Measurements from ENCODE around the gene MEIS1. TPM values are rescaled to one million over a fixed set of nuclear protein-coding genes. Genes with fewer than 3 reads are reported as not detected.

Gene MEIS1
- total RNA-seq, 2 experiments from 2014 or later: 5.4 to 7.3 TPM

- BruUV-seq (replicated peaks): no TSS peak
- intact Hi-C loops (cut with micrococcal nuclease; ENCODE audit: unreplicated experiment): no loop called here
- Histone ChIP-seq H3K9me2 (ENCODE audit: insufficient read depth, low read length) (no peaks in the 10 kb centered on the region), H3K4me2 (ENCODE audit: low read length) (no peak overlapping the region), H3K36me3 (ENCODE audit: insufficient read depth, low read length) (no peaks in the 10 kb centered on the region), H3K4me1 (ENCODE audit: insufficient read depth, low read length, poor library complexity, severe bottlenecking) (no peaks in the 10 kb centered on the region), H4K20me1 (ENCODE audit: insufficient read depth, low read length) (no peaks in the 10 kb centered on the region), H3K79me2 (ENCODE audit: insufficient read depth, low read depth, low read length) (no peaks in the 10 kb centered on the region), H2AFZ (ENCODE audit: low read length) (no peak overlapping the region), H3K9me3 (ENCODE audit: low read length) (no peaks in the 10 kb centered on the region), H3K27ac (ENCODE audit: low read depth, low read length, poor library complexity, severe bottlenecking) (no peak overlapping the region), H3K4me3 (ENCODE audit: low read depth, low read length, poor library complexity, severe bottlenecking) (no peak overlapping the region)
- ChIA-PET CTCF (ENCODE audit: unreplicated experiment) (no interaction called here), POLR2A (interaction anchor here (0.5 to 1.1 kb wide), 2 partner anchors 12 to 14 kb away, joined by 3 read pairs; no protein-coding TSS in a partner anchor)
- TF ChIP-seq CTCF (conservative IDR thresholded peaks at IDR 0.05; ENCODE audit: low read length) (no peak), EZH2phosphoT487 (IDR thresholded peaks at IDR 0.05; ENCODE audit: borderline replicate concordance, low read depth, low read length) (no peak)
- no peak for DNase-seq (ENCODE audit: low spot score)
Observed at GRCh38 chr2:66427300-66427699, 7.6 kb upstream of the MEIS1 start.

- Histone ChIP-seq H3K4me2 (ENCODE audit: low read length) (no peak overlapping the region), H2AFZ (ENCODE audit: low read length) (no peak overlapping the region), H3K9me3 (ENCODE audit: low read length) (no peaks in the 10 kb centered on the region), H4K20me1 (ENCODE audit: insufficient read depth, low read length) (no peaks in the 10 kb centered on the region), H3K36me3 (ENCODE audit: insufficient read depth, low read length) (no peaks in the 10 kb centered on the region), H3K4me1 (ENCODE audit: insufficient read depth, low read length, poor library complexity, severe bottlenecking) (peaks cover 6% of the 10 kb centered on the region), H3K4me3 (ENCODE audit: low read depth, low read length, poor library complexity, severe bottlenecking) (no peak overlapping the region), H3K9me2 (ENCODE audit: insufficient read depth, low read length) (no peaks in the 10 kb centered on the region), H3K27ac (ENCODE audit: low read depth, low read length, poor library complexity, severe bottlenecking) (no peak overlapping the region), H3K79me2 (ENCODE audit: insufficient read depth, low read depth, low read length) (no peaks in the 10 kb centered on the region)
- no TSS peak for BruUV-seq (replicated peaks)
- POLR2A ChIA-PET: interaction anchor here (1.1 kb wide), 1 partner anchor 33 kb away, joined by 3 read pairs; no protein-coding TSS in a partner anchor
- no peak for TF ChIP-seq EZH2phosphoT487 (IDR thresholded peaks at IDR 0.05; ENCODE audit: borderline replicate concordance, low read depth, low read length)
- TF ChIP-seq CTCF (conservative IDR thresholded peaks at IDR 0.05; ENCODE audit: low read length): peak; percentile 91
- CTCF ChIA-PET (ENCODE audit: unreplicated experiment): no interaction called here
- peak; percentile 70 for DNase-seq (ENCODE audit: low spot score)
- intact Hi-C loops (cut with micrococcal nuclease; ENCODE audit: unreplicated experiment): no loop called here
Observed at GRCh38 chr2:66428986-66429612, 5.8 kb upstream of the MEIS1 start.

- BruUV-seq (replicated peaks): no TSS peak
- no peaks in the 10 kb centered on the region for H3K79me2 ChIP-seq (ENCODE audit: insufficient read depth, low read depth, low read length)
- H3K9me2 ChIP-seq (ENCODE audit: insufficient read depth, low read length): no peaks in the 10 kb centered on the region
- no peaks in the 10 kb centered on the region for H4K20me1 ChIP-seq (ENCODE audit: insufficient read depth, low read length)
- no peak for DNase-seq (ENCODE audit: low spot score)
- TF ChIP-seq CTCF (conservative IDR thresholded peaks at IDR 0.05; ENCODE audit: low read length): no peak
- TF ChIP-seq EZH2phosphoT487 (IDR thresholded peaks at IDR 0.05; ENCODE audit: borderline replicate concordance, low read depth, low read length): no peak
- ChIA-PET POLR2A (no interaction called here), CTCF (ENCODE audit: unreplicated experiment) (no interaction called here)
- intact Hi-C loops (cut with micrococcal nuclease; ENCODE audit: unreplicated experiment): loop anchor here (5.0 to 10.0 kb wide), 4 partner anchors 135 to 1605 kb away; no protein-coding TSS in a partner anchor
- H3K9me3 ChIP-seq (ENCODE audit: low read length): no peaks in the 10 kb centered on the region
- no peak overlapping the region for H3K4me3 ChIP-seq (ENCODE audit: low read depth, low read length, poor library complexity, severe bottlenecking)
- no peak overlapping the region for H3K27ac ChIP-seq (ENCODE audit: low read depth, low read length, poor library complexity, severe bottlenecking)
- H3K4me2 ChIP-seq (ENCODE audit: low read length): no peak overlapping the region
- peaks cover 6% of the 10 kb centered on the region for H3K4me1 ChIP-seq (ENCODE audit: insufficient read depth, low read length, poor library complexity, severe bottlenecking)
- H2AFZ ChIP-seq (ENCODE audit: low read length): no peak overlapping the region
- no peaks in the 10 kb centered on the region for H3K36me3 ChIP-seq (ENCODE audit: insufficient read depth, low read length)
Observed at GRCh38 chr2:66429693-66430504, 5.0 kb upstream of the MEIS1 start.
